PFSK-1 (cell line): ENCODE measurements around the gene HFE.

ENCODE experiments used
- FOXP2 ChIP-seq: optimal IDR thresholded peaks from 2 replicates; pipeline ENCODE3; 2011; ENCODE audit warnings: borderline replicate concordance, control low read depth, inconsistent platforms; ENCODE audit not compliant: insufficient read depth; ENCODE audit errors: extremely low read length, extremely low read depth
- POLR2AphosphoS5 ChIP-seq: IDR thresholded peaks from 2 replicates; pipeline ENCODE4 v1.6.1; 2012; ENCODE audit warnings: low read depth, mild to moderate bottlenecking, control low read depth, low read length, moderate library complexity
- REST ChIP-seq, 2 experiments: IDR thresholded peaks; 2 replicates each; pipeline versions ENCODE4 v1.6.1 to v1.8.0; 2011 to 2012; ENCODE audit warnings: low read depth in 2 of 2, low read length in 2 of 2, control low read depth in 1 of 2, inconsistent platforms in 1 of 2, mild to moderate bottlenecking in 1 of 2, moderate library complexity in 1 of 2; ENCODE audit not compliant: insufficient read depth in 1 of 2
- SIN3A ChIP-seq: IDR thresholded peaks from 2 replicates; pipeline ENCODE4 v1.6.1; 2012; ENCODE audit warnings: mild to moderate bottlenecking, low read length, moderate library complexity, borderline replicate concordance; ENCODE audit not compliant: insufficient read depth
- TAF1 ChIP-seq: IDR thresholded peaks from 2 replicates; pipeline ENCODE4 v1.6.1; 2012; ENCODE audit warnings: low read length, control low read depth, borderline replicate concordance; ENCODE audit not compliant: insufficient read depth

Gene HFE

GRCh38 chr6:26107935-26108334 lies 20.7 kb downstream of the HFE start:
- TF ChIP-seq SIN3A (no peak), REST (IDR thresholded peaks at IDR 0.05; ENCODE audit: insufficient read depth in 1 of 2, low read depth in 2 of 2, low read length in 2 of 2) (no peak), TAF1 (no peak), POLR2AphosphoS5 (no peak), FOXP2 (no peak)

- TF ChIP-seq POLR2AphosphoS5 (no peak), REST (IDR thresholded peaks at IDR 0.05; ENCODE audit: insufficient read depth in 1 of 2, low read depth in 2 of 2, low read length in 2 of 2) (no peak), TAF1 (no peak), FOXP2 (no peak), SIN3A (no peak)
Observed at GRCh38 chr6:26109772-26110171, 22.5 kb downstream of the HFE start.

GRCh38 chr6:26113570-26113969 lies 26.3 kb downstream of the HFE start:
- no peak for TF ChIP-seq POLR2AphosphoS5
- no peak for TF ChIP-seq FOXP2
- TF ChIP-seq REST (IDR thresholded peaks at IDR 0.05; ENCODE audit: insufficient read depth in 1 of 2, low read depth in 2 of 2, low read length in 2 of 2): no peak
- TF ChIP-seq TAF1: no peak
- no peak for TF ChIP-seq SIN3A

- TF ChIP-seq SIN3A (no peak), TAF1 (no peak)
Observed at GRCh38 chr6:26115226-26115625, 28.0 kb downstream of the HFE start.

GRCh38 chr6:26116267-26116666 lies 29.0 kb downstream of the HFE start:
- TF ChIP-seq REST (IDR thresholded peaks at IDR 0.05; ENCODE audit: insufficient read depth in 1 of 2, low read depth in 2 of 2, low read length in 2 of 2) (no peak), SIN3A (no peak), TAF1 (no peak), POLR2AphosphoS5 (no peak), FOXP2 (no peak)
